Keratinocyte (primary cell): ENCODE data around the gene PRKCE.

ENCODE experiments used
- EZH2 ChIP-seq: IDR thresholded peaks from one replicate; pipeline ENCODE4 v1.6.1; 2012; ENCODE audit warnings: inconsistent platforms, mild to moderate bottlenecking, low read length, moderate library complexity
- TF ChIP-seq, protein P1 (sequence below), 3 experiments: IDR thresholded peaks in 1 of 3; conservative IDR thresholded peaks in 1 of 3; optimal IDR thresholded peaks in 1 of 3; 2 replicates in 2 of 3; 3 replicates in 1 of 3; pipeline versions ENCODE3 to v1.5.1; 2011; ENCODE audit warnings: low read length in 3 of 3, mild to moderate bottlenecking in 3 of 3, moderate library complexity in 2 of 3, control low read depth in 1 of 3, inconsistent platforms in 1 of 3; ENCODE audit not compliant: insufficient read depth in 2 of 3; ENCODE audit errors: extremely low read depth in 1 of 3

DNA sequence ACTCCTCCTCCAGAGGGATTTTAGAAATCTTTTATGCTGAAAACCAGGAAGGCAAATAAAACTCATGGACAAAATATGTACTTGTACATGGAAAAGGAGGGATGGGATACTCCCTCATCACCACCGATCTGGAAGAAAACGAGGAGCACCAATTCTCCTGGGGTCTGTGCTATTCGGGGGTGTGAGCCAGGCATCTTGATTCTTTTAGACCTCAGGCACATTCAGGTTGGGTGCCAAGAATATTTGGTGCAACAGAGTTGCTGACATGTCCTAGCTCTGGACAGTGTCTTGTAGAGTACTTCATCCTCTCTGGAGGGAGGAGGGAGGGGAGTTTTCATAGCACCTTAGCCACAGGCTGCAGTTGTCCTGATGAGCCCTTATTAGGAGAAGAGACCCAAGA, 163.0 kb downstream of the PRKCE start:
- no peak for TF ChIP-seq EZH2
- TF ChIP-seq, protein P1, sequence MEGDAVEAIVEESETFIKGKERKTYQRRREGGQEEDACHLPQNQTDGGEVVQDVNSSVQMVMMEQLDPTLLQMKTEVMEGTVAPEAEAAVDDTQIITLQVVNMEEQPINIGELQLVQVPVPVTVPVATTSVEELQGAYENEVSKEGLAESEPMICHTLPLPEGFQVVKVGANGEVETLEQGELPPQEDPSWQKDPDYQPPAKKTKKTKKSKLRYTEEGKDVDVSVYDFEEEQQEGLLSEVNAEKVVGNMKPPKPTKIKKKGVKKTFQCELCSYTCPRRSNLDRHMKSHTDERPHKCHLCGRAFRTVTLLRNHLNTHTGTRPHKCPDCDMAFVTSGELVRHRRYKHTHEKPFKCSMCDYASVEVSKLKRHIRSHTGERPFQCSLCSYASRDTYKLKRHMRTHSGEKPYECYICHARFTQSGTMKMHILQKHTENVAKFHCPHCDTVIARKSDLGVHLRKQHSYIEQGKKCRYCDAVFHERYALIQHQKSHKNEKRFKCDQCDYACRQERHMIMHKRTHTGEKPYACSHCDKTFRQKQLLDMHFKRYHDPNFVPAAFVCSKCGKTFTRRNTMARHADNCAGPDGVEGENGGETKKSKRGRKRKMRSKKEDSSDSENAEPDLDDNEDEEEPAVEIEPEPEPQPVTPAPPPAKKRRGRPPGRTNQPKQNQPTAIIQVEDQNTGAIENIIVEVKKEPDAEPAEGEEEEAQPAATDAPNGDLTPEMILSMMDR (optimal IDR thresholded peaks at IDR 0.05 in 1 of 3, IDR thresholded peaks at IDR 0.05 in 1 of 3, conservative IDR thresholded peaks at IDR 0.05 in 1 of 3; ENCODE audit: extremely low read depth in 1 of 3, insufficient read depth in 2 of 3, low read length in 3 of 3): no peak
